Tibial nerve (tissue), 4 donors: ENCODE measurements around the gene ATP8A2.

Source experiments
- CTCF ChIP-seq, 5 experiments: fragments of 200-600 bp in 3 of 5; fragments of 450-650 bp in 2 of 5; sonication (generic) in 3 of 5; IDR thresholded peaks; one replicate each; pipeline ENCODE4 v1.5.1; 2016 to 2019; ENCODE audit warnings: antibody characterized with exemption in 5 of 5, mild to moderate bottlenecking in 3 of 5, moderate library complexity in 2 of 5
- EP300 ChIP-seq, 2 donors: sonication (generic); formaldehyde crosslinking; IDR thresholded peaks; one replicate each; pipeline ENCODE4 v1.6.1; 2017; ENCODE audit warnings: antibody characterized with exemption in 2 of 2, mild to moderate bottlenecking in 1 of 2
- POLR2A ChIP-seq, 2 donors: fragments of 450-650 bp; IDR thresholded peaks; one replicate each; pipeline ENCODE4 v1.6.1; 2017; ENCODE audit warnings: antibody characterized with exemption in 2 of 2, mild to moderate bottlenecking in 2 of 2, moderate library complexity in 2 of 2

- TF ChIP-seq CTCF (IDR thresholded peaks at IDR 0.05) (no peak), EP300 (IDR thresholded peaks at IDR 0.05) (no peak), POLR2A (IDR thresholded peaks at IDR 0.05) (no peak)
Measured at GRCh38 chr13:26030331-26030730, 658.6 kb downstream of the ATP8A2 start.
